HG02884 (cell line): ENCODE results near the gene OSR1.
A peak's percentile ranks its signal among the peaks of the same experiment; 100 is the strongest.

Source experiments
- ATAC-seq: cut with Tn5 transposase; IDR thresholded peaks from one replicate; pipeline ENCODE4 v1.9.1; 2021; ENCODE audit warnings: mild to moderate bottlenecking, moderate library complexity; ENCODE audit not compliant: unreplicated experiment

Gene OSR1

DNA sequence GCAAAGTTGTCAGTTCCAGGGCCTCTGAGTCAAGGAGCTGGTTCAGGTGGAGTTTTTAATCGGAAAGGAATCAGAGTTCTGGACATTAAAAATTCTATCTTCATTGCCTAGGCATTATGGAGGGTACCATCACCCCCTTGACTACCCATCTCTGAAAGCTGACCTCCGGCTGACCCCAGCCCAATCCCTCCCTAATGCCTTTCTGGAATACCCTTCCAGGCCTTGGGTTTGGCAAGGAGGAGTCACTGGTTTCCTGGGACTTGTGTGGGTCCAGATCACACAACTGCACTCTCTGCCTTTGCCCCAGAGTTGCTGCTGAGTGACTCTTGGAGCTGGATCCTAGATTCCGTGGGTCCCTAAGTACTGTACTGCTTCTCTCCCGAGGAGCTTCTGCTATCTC, 1.0 kb upstream of the OSR1 start:
- ATAC-seq, result no peak

DNA sequence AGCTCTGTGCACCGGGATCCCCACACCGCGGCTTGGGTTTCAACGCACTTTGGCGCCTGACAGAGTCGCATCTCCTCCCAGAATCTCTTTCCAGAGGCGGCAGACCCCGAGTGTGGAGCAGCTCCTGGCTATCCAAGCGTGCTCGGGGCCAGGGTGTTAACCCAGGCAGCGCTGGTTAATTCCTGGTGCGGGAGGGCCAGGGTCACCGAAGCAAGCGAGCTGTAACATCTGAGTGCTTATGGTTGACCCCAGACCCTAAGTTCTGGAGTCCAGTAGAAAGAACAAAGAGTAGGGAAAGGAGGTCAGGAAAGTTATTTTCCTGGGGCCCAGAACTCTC, 566 bp upstream of the OSR1 start:
- no peak for ATAC-seq

DNA sequence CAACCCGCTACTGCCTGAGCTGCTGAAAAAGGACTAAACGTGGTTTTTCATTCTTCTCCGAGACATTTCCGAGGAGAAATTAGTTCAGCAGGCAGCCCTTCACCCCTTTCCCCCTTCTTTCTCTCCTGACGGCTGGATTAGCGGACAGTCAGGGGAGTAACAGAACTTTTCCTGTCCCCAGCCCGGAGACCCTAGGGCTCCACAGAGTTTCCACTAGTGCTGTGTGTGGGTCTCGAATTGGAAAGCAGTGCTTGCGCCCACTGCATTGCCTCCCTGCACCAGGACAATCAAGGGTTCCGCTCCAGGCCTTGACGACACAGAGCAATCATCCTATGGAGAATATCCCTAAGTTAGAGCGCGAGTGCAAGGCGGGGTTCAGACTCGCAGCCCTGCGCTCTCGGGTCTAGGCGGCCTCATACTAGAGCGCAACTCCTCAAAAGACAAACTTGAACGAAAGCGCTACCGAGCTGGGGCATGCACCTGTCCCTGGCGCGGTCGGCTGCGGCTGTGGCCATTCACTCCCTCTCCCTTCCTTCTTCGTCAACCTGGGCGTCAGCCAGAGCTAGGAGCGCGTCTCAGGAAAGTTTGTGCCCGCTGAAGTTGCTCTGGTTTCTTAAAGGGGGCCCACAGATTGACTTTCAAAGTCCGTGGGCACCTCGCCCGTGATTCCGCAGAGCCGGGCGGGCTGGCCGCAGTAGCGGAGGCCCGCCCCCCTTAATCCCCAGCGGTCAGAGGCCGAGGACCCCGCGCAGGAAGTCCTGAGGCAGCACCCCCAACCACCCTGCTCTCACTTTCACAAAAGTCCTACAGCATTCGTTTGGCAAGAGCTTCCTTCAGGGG, 801 bp downstream of the OSR1 start:
- ATAC-seq, result no peak

DNA sequence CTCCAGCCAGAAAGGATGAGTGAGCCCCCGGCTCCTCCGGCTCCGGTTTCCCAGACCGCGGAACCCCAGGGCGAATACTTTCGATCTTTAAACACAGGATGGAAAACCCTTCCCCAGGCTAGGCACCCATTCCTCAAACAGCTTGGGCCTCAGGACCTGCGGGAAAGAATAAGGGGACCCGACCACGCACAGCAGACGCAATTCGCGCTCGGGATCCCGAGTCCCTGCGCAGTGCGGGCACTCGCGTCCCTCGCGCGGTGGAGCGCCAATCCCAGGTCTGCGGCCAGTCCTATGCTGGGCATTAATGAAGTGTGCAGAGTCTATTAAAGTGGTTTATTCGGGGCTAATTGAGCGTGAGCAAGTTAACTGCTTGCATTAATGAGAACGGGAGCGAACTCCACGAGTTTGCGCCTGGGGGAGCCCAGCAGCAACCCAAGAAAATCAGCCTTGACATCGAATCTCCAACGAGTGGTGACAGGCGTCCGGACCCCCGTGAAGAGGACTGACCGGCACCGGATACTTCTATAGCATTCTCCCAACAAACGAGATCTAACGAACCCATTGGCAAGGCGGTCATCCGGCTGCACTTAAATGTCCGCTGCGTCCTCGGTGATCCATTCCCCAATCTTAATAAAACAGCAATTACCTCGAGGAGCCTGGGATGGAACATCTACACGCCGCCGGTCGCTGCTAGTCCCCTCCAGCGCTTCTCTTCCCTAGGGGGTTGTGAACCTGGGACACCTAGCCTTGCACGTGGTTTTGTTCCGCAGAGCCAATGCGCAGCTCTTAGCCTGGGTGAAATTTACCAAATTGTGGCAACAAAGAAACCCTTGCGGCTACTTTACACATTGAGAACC, 1.6 kb downstream of the OSR1 start:
- no peak for ATAC-seq

DNA sequence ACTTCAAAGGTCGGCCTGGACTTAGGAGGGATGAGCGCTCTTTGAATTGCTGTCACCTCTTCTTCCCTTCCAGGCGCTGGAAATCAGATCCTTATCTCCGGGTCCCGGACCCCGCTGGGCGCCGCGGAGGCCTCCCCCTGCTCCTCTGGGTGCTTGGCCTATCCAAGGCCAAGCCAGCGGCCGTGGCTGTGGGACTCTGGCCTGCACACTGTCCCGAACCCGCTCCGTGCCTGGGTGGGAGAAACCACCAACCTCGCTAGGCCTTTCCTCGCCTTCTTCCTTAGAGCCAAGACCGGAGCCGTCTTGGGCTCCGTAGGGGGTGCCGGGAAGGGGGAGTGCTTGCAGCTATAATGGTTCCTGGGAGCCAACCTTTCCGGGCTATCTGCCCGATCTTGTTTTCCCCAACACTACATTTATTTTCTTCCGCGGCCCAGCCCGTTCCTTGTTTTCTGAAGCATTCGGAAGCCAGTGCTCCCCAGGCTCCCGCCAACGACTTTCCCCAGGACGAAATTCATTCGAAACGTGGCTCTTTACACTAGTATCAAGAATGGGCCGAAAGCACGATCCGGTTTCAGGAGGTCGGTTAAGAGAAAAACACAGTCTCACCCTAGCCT, 2.4 kb downstream of the OSR1 start:
- ATAC-seq, result no peak

DNA sequence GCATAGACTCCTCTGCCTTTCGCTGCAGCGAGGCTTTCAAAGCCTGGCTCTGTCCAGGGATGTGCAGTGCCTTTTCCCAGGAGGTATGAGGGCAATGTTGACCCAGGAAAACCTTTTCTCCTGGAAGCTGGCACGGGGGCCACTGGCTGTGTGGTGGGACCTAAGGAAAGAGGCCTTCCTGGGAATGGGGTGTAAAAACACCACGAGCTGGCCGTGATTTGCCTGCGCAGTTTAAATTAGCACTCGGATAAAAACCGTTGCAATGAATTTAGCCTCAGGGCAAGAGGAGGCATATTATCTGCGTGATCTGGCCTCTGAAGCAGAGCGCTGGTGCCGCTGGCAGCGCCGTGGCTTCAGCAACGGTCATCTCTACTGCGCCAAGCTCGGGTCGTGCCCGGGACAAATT, 3.0 kb downstream of the OSR1 start:
- no peak for ATAC-seq

DNA sequence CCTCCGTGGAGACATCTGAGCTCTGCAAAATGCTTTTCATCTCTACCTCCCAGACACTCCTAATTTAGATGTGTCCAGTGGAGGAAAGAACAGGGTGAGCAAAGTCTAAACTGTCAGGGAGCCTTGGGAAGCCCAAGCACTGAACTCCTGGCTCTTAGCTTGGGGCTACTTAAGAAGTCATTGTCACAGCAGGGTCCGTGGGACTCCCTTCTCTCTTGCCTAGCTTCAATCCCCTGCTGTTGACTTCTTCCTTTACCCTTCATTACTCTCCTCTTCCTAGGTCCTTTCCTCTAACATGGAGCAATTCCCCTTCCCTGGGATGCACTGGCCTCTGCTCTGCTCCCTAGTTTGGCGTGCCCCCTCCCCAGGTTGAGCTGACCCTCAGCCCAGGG, 3.4 kb downstream of the OSR1 start:
- ATAC-seq, result no peak

DNA sequence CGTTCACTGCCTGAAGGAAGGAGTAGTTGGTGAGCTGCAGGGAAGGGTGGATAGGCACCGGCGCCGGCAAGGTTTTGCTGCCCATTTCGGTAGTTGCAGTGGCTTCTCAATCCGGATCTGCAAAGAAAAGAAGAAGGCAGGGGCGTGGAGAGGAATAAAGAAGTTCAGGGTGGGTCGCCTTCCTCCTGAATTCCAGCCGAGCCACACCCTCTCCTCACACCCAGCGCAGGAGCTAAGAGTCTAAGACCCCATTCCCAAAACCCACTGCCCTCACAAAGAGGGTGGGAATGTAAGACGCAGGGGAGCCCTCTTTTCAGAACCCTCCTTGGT, 4.7 kb downstream of the OSR1 start:
- no peak for ATAC-seq

DNA sequence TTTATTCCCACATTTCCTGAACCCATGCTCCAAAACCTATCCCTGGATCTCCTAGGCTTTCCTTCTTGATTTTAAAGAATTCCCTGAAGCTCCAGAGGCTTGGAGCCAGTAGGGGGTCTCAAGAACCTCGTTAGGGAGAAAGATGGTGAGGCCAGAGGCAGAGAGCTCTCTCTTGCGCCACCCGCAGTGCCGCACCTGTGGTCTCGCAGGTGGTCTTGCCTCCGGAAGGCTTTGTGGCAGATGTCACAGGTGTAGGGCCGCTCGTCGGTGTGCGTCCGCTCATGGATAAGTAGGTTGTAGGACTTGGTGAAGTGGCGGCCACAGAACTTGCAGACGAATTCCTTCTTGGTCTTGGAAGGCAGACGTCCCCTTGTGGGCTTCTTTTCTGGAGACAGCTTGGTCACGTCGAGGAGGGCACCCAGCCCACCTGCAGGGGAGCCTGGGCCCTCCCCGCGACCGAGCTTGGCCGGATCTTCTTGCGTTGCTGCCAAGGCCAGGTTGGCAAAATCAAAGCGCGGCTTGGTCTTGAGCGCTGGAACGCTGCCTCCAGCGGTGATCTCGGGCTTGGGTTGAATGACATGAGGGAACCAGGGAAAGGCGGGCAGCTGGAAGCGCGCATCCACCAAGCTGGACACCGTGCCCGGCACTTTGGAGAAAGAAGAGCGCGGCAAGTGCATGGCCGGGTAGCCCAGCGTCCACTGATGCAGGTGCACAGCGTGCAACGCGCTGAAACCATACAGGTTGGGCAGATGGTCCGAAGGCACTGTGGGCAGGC, 5.3 kb downstream of the OSR1 start:
- no peak for ATAC-seq

DNA sequence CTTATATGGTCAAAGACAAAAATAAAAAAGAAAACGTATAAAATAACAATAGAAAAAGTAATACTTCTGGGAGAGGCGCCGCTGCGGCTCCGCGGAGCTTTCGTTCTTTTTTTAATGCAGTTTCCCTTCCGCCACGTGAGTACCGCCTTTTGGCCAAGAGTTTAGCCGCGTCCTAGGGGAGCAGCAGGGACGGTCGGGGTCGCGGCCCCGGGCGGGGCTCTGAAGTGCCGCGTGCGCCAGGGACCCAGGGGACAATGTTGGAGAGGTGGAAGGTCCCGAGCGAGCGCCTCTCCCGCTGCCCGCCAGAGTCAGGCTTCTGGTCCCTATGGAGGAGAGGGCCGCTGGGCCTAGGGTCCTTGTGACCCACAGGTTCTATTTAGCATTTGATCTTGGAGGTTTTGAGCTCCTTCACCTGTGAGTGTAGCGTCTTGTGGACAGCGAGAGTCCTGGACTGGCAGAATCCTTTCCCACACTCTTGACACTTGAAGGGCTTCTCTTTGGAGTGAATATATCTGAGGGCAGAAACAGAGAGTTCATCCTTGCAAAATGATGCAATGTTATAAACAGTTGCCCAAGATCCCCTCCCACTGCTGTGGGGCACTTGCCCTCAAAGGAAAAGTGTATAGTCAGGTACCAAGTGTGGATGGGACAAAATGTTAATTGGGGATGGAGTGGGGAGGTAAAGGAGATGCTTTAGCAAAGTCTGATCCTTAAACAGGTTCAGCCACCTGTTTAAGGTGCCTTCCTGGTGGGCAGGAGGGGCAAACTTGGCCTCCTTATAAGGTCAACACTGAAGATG, 6.3 kb downstream of the OSR1 start:
- no peak for ATAC-seq

DNA sequence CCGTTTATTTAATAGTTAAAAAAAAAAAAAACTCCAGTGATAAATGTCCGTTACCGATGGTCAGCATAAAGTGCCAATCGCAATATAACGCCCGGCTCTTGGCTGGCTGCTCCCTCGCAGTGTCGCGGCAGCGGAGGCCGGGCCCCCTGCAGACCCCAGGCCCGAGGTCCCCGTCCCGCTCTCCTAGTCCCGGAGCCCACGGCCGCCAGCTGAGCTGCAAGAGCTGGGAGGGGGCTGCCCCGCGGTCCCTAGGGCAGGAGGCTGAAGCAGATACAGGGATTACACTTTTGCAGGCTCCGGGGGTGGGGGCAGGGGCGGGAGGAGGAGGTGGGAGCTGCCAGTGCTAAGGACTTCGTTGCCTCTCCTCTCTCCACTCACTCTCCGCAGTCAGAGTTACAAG, 6.9 kb downstream of the OSR1 start:
- ATAC-seq, result no peak

DNA sequence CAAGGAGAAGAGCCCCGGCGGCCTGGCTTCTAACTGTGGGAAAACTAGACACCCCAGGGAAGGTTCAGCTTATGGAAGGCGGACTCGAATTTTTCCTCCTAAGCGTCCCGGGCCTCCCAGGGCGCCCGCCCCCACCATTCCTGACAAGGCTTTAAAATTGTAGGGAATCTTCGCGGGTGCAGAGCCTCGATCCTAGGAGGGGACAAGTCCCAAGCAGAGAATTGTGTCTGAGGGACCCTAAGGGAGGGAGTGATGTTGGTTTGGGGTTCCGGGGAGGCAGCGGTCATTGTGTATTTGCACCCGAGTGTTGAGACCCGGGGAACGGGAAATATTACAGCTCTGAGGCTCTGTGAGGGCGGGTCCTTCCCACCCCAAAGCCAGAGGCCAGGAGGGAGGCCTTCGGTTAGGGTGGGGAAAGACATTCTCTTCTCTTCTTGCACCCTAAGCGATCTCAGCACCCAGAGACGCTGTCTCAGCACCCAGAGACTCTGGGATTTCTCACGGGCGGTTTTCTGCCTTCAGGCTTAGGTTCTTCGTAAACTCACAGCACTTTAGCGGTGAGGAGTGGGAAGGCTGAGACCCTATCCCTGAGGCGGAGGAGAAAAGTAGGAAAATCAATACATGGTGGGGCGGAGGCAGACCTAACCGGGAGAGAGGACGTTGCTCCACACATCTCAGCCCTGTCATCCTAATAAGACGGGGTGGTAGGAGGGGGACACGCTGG, 7.6 kb downstream of the OSR1 start:
- ATAC-seq, result no peak

DNA sequence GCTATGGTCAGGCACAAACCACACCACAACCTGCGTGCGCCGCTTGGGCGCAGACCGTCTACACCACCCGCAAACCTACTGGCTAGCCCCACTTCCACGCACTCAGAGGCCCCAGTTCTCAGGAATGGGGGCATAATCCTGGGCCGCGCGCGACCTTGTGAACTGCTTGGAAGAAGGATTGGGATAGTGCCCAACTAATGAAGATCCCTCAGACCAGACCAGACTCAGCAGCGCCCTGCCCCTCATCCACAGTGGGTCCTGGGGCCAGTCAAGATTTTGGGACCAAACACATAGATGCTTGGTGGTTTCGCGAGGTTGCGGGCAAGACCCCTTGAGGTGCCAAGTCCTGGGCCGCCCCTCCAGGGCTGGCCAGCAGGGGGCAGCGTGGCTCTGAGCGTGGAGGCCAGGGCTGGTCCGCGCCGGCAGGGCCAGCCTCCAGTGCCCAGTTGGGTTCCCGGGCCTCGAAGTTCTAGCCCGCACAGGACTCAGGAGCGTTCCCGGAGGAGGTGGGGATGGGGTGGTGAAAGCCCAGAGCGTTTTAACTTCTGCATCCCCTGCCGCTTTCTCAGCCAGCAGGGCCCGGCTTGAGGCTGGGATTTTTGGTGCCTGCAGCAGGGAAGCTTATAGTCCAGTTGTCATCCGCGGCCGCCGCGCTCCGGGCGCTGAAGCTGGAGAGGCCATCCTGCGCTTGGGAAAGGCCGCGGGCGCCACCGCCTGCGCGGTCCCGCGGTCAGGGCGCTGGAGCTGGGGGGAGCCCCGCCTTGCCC, 8.3 kb downstream of the OSR1 start:
- no peak for ATAC-seq

DNA sequence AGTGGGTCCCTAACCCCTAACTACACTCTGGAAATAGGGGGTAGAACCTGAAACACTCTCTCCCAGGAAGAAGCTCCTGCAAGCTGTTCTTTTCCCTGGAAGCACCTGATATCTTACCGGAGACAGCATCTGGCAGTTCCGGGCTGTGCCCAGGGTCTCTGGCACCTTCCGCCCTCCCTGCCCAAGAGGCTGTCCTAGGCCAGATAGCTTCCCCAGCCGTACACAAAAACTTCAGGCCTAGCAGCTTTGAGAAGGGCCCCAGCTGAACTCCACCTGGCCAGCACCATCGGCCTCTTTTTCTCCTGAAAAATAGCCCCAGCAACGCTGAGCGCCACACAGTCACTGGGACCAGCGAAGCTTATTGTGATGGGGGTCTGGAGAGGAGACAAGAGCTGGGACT, 9.7 kb downstream of the OSR1 start:
- ATAC-seq, result no peak

DNA sequence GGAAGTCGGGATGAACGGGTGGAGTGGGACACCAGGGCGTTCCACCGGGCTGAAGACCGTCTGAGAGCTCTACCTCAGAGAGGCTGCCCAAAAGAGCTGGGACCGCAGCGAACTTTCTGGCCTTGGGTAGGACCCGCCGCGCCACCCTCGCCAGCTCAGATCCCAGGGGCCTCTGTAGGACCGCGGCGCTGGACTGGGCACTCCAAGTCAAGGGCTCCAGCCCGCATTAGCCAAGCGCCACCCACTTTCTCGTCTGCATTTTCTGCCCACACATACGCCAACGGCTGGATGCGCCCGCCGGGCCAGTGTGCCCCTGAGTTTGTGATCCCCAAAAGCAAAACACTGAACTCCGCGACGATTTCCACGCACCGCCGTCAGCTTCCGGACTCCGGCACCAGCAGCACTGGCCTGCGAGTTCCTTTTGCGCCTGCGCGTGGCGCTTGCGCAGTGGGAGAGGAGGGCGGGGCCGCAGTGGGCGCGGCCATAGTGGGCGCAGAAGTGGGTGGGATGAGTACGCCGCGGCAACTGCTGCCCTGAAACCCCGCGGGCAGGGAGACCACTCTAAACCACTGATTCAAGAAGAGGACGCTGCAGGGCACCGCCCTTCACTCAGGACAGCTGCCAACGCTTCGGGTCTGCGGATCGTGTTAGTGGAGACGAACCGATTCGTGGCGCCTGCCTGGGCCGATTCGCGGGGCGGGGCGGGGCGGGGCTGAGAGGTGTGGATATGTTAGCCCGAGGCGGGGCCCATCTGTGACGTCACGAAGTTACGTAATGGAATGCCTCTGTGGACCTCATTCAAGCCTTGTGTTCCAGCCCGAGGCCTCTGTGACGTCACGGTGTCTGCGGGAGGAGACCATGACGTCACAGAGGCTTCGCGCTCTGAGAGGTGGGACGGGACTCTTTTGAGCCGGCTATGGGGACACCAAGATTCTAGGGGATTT, 10.5 kb downstream of the OSR1 start:
- peak; percentile 87 for ATAC-seq

DNA sequence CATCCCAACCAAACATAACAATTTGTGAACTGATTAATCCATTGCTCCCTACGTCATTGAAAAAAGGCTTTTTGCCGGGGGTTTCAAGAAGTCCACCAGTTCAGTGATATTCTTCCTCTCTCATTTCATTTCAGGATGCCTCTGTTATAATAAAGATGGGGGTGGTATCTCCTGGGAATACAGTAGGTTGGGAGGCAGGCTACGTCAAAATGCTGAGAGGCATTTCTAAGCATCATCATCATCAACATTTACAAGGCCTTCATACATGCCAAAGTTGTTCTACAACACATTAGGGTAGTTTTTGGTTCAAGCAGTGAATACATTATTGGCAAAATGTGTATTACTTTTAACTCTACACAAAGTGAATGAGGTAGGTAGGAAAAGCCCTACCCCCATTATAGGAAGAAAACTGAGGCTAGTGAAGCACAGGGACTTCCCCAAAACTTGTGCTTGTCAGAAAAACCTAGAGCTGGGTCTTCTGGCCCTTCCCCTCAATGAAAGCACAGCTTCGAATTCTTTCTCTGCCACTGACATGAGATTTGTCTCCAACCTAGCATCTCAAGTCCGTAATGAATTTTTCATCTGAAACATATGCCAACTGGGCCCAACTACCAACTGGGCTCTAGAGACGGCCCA, 11.3 kb downstream of the OSR1 start:
- peak; percentile 5 for ATAC-seq

DNA sequence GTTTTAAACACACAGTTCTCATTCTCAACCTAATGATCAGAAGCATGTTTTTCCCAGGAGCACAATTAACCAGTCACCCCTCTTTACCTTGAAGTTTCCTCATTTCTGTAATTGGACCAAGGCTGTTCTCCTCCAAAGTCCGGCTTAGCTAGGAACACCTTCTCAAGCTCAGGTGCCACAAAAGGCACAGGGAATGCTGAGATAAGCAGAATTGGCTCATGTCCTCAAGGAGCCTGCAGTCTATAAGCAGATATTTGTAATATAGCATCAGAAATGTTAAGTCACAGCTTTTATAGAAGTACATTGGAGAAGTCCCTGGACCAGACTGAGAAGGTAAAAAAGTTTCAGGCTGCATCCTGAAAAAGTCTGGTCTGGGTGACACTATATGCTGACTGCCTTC, 20.7 kb downstream of the OSR1 start:
- no peak for ATAC-seq

DNA sequence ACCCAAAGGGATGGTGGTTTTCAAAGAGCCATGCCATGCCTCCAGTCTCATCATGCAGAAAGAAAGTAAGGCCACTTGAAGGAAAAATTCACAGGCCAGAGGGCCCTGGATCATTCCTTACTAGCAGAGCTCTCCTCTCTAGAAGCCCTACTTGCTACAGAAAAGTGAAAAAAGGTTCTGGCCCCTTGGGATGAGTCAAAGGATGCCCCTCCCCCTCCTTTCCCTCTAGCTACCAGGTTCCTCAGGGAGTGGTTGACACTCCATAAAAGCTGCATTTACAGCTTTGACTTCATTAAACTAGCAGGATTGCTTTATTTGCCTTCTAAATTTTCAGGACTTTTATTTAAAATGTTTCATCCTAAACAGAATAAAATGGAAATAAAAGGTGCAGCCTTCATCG, 21.2 kb downstream of the OSR1 start:
- ATAC-seq, result no peak
